Dermis lymphatic vessel endothelial cell (primary cell): ENCODE results near the gene TYMP. TPM values are rescaled to one million over a fixed set of nuclear protein-coding genes. Genes with fewer than 3 reads are reported as not detected.

Experiments
- total RNA-seq: library from RNA; depleted of rRNA; stranded (reverse); fragments of >200 nt; gene quantifications from 2 replicates; pipeline ENCODE4 v1.2.1, GENCODE V29; 2014

Gene TYMP
- total RNA-seq = 25.4 and 32.8 TPM in 2 replicates

DNA sequence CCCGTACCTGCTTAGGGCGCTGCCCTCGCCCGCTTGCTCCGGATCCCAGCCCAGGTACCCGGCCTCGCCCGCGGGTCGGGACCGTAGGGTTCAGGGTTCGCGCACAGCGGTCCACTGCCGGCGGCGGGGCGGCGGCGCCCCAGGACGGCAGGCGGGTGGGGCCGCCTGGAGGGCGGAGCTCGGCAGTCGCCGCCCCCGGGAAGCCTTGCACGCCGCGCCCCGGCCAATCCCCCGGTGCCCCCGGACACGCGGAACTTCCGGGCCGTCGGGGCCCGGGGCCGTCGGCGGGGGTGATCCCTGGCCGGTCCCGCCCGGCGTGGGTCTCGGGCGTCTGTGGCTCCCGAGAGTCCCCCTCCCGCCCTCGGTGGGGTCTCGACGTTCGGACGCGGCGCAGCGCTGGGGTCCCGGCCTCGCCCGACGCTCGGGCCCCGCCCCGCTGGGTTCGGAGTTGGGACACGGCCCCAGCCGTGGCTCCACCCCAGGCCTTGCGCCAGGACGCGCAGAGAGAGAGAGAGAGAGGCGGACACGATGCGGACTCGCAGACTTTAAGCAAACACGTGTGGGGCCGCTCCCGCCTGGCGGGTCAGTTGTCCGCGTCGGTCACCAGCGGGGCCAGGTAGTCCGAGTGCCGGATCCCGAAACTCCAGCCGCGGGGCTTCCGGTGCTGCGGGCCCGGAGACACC is at the start of gene TYMP:
TSS of gene TYMP (minus strand) at position 116 of the 683 bp plus-strand sequence. CDS start 303 bp downstream, outside the sequence.

GRCh38 chr22:50577987-50578775 is 48.4 kb upstream of the TYMP start, which contains the start of gene CPT1B:
Gene CPT1B, minus strand, starts transcription at chr22:50578427. Its CDS starts 512 bp downstream, at chr22:50577915.

GRCh38 chr22:50562523-50563412 is 33.0 kb upstream of the TYMP start, which contains the start of gene SYCE3:
Gene SYCE3, minus strand, starts transcription at chr22:50562919. Its CDS starts 6,514 bp downstream, at chr22:50556405.

DNA sequence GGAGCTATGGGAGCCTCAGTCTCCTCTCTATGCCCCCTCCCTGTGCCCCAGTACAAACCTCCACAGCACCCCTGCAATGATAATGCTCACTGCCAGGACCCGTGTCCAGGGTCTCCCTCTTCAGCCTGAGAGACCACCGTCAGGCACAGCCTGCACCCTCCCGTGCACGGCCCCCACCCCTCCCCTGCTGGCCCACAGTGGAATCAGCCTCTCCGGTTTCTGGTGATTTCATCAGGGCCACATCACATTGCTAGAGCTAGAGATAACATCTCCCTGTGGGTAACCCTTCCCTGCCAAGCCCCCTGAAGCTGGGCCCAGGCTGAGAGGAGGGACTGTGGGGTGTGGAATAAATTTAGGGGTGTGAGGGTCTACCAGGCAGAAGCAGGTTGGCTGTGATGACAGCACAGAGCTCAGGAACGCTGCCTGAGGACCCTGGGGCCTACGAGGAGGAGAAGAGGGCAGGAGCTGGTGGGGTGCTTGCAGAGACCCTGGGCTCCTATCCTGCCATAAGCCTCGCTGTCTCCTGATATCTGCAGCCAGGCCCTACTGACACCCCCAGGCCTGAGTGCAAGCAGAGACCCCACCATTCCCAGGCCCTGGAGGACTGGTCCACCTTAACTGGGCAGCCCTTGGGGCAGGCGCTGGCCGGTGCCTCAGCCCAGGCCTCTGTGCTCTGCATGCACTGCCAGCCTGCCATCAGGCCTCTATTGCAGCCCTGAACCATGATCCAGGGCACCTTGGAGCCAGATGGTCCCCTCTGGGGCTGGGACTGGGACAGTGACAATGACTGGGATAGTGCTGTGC is 15.9 kb upstream of the TYMP start, which contains the start of gene KLHDC7B:
TSS of gene KLHDC7B (plus strand) at position 378 of the 804 bp plus-strand sequence. CDS start at position 723, 345 bp downstream.

DNA sequence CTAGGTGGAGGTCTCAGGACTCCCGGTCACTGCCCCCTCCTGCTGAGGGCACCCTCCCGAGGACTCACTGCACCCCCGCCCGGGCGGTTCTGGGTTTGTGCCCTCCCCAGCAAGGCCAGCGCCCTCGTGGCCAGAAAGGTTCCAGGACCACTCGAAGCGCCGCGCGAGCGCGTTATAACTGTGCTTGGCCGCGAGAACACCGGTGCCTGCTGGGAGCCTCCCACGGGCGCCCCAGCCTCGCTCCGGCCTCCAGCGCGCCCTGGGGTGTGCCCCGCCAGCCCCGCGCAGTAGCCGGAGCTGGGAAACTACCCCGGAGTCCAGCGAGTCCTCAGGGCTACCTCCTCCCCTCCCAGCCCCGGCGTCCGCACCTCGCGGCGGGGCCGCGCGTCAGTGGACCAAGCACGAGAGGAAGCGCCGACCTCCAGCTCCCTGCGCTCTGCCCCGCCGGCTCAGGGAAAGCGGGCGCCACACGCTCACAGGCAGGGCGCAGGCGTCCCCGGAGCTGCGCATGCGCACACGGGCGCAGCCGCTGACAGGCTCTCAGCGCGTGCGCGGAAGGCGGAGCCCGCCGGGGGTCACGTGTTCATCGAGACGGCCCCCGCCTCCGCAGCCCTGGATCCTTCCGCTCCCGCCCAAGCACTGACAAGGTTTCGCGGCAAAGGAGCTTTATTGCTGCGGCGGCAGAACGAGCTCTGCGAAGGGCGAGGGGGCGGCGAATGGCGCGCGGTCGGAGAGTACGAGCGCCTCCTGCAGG is 4.5 kb downstream of the TYMP start, which contains the start of gene SCO2:
TSS of gene SCO2 (minus strand) at position 495 of the 754 bp plus-strand sequence. CDS start 1,187 bp downstream, outside the sequence.

GRCh38 chr22:50507991-50508884 is 21.6 kb downstream of the TYMP start, which contains the start of gene NCAPH2:
Gene NCAPH2, plus strand, starts transcription at chr22:50508224. Its CDS starts 114 bp downstream, at chr22:50508338.

GRCh38 chr22:50507421-50507990 is 22.3 kb downstream of the TYMP start, which contains the start of gene LMF2:
Gene LMF2, minus strand, starts transcription at chr22:50507702. Its CDS starts 27 bp downstream, at chr22:50507675.

GRCh38 chr22:50486561-50487289 is 43.1 kb downstream of the TYMP start, which contains the start of gene MIOX:
Gene MIOX, plus strand, starts transcription at chr22:50486859. Its CDS starts 39 bp downstream, at chr22:50486898.

DNA sequence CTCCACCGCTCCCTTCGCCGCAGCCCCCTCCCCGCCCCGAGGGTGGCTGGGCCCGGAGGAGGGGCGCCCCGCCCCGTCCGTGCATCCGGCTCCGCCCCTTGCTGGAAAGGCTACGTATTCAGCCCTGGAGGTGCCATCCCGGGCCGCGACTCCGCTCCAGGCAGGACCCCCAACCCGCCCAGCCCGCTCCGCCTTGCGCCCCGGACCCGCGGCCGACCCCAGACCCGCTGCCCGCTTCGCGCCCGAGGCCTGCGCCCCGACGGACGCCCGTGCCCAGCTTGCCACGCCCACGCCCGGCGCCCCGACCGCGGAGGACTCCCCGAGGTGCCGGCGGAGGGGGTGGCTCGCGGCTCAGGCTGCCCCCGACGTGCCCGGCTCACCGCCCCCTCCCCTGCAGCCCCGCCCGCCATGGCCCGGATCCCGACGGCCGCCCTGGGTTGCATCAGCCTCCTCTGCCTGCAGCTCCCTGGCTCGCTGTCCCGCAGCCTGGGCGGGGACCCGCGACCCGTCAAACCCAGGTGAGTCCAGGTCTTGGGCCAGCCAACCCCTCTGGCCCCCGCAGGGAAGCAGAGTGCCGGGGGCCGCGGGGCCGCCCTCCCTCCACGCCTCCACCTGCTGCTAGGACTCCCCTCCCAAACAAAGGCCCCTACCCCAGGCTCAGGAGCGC is 48.2 kb downstream of the TYMP start, which contains the start of gene ADM2:
TSS of gene ADM2 (plus strand) at position 104 of the 667 bp plus-strand sequence. CDS start at position 409, 305 bp downstream.

Other genes starting within 250 kb of the TYMP start
- gene PLXNB2, start 222.4 kb downstream of the TYMP start, total RNA-seq = 53.4 and 59.0 TPM in 2 replicates
- 1.3 and 1.5 TPM in 2 replicates for gene DENND6B, start 203.0 kb downstream of the TYMP start, total RNA-seq
- gene PPP6R2, start 186.7 kb downstream of the TYMP start, total RNA-seq = 46.8 and 50.2 TPM in 2 replicates
- 23.8 and 26.4 TPM in 2 replicates for gene SBF1, start 55.0 kb downstream of the TYMP start, total RNA-seq
- gene ADM2, start 48.5 kb downstream of the TYMP start, total RNA-seq = 0.09 and 0.11 TPM in 2 replicates
- not detected in 2 replicates for gene MIOX, start 43.2 kb downstream of the TYMP start, total RNA-seq
- 15.5 and 19.1 TPM in 2 replicates for gene LMF2, start 22.3 kb downstream of the TYMP start, total RNA-seq
- 13.9 and 15.3 TPM in 2 replicates for gene NCAPH2, start 21.8 kb downstream of the TYMP start, total RNA-seq
- 2.0 and 2.2 TPM in 2 replicates for gene SCO2, start 4.4 kb downstream of the TYMP start, total RNA-seq
- gene KLHDC7B, start 15.9 kb upstream of the TYMP start, total RNA-seq = not detected in 2 replicates
- not detected in 2 replicates for gene SYCE3, start 32.9 kb upstream of the TYMP start, total RNA-seq
- gene CPT1B, start 48.4 kb upstream of the TYMP start, total RNA-seq = 2.0 and 2.2 TPM in 2 replicates
- gene CHKB, start 52.8 kb upstream of the TYMP start, total RNA-seq = 28.3 and 35.1 TPM in 2 replicates
- gene MAPK8IP2, start 70.8 kb upstream of the TYMP start, total RNA-seq = 0.22 and 0.26 TPM in 2 replicates
- gene ARSA, start 98.1 kb upstream of the TYMP start, total RNA-seq = 8.7 and 14.0 TPM in 2 replicates
- gene SHANK3, start 142.8 kb upstream of the TYMP start, total RNA-seq = 9.4 and 17.3 TPM in 2 replicates
- 0.22 and 0.34 TPM in 2 replicates for gene ACR, start 208.2 kb upstream of the TYMP start, total RNA-seq